Esophagus squamous epithelium (tissue), 4 donors: Measurements from ENCODE around the gene HLX.

Experiments
- CTCF ChIP-seq, 6 experiments: fragments of 450-650 bp in 4 of 6; fragments of 200-600 bp in 2 of 6; sonication (generic) in 2 of 6; IDR thresholded peaks; one replicate each; pipeline ENCODE4 v1.5.1; 2016 to 2019; ENCODE audit warnings: antibody characterized with exemption in 6 of 6, mild to moderate bottlenecking in 4 of 6, moderate library complexity in 4 of 6
- POLR2A ChIP-seq, 4 donors: fragments of 450-650 bp; IDR thresholded peaks; one replicate each; pipeline ENCODE4 v1.6.1; 2017; ENCODE audit warnings: antibody characterized with exemption in 4 of 4, mild to moderate bottlenecking in 4 of 4, moderate library complexity in 3 of 4

- no peak for TF ChIP-seq CTCF (IDR thresholded peaks at IDR 0.05)
- no peak for TF ChIP-seq POLR2A (IDR thresholded peaks at IDR 0.05)
Measured at GRCh38 chr1:220921971-220922635, 42.9 kb downstream of the HLX start.
